Immature natural killer cell (primary cell): Measurements from ENCODE around the gene EPHA6. TPM values are rescaled to one million over a fixed set of nuclear protein-coding genes. Genes with fewer than 3 reads are reported as not detected.
A peak's percentile ranks its signal among the peaks of the same experiment; 100 is the strongest.

Source experiments
- DNase-seq, 3 donors: peaks; one replicate each; pipeline ENCODE4 v3.0.0; 2022; ENCODE audit warnings: mixed read lengths in 1 of 3
- H3K27ac Mint-ChIP-seq, 6 donors: one replicate each; pipeline ENCODE4 v1.8.0; 2020; ENCODE audit warnings: mixed read lengths in 6 of 6, mild to moderate bottlenecking in 5 of 6, inconsistent platforms in 4 of 6, moderate library complexity in 3 of 6
- H3K27me3 Mint-ChIP-seq, 3 donors: one replicate each; pipeline ENCODE4 v1.8.0; 2020 to 2021; ENCODE audit warnings: low read depth in 3 of 3, mild to moderate bottlenecking in 3 of 3, mixed read lengths in 3 of 3, moderate library complexity in 3 of 3, inconsistent platforms in 1 of 3
- H3K36me3 Mint-ChIP-seq, 3 donors: one replicate each; pipeline ENCODE4 v1.8.0; 2020; ENCODE audit warnings: mixed read lengths in 3 of 3, inconsistent platforms in 2 of 3, mild to moderate bottlenecking in 2 of 3
- H3K4me1 Mint-ChIP-seq, 2 donors: one replicate each; pipeline ENCODE4 v1.8.0; 2020; ENCODE audit warnings: inconsistent platforms in 2 of 2, mild to moderate bottlenecking in 2 of 2, mixed read lengths in 2 of 2, moderate library complexity in 1 of 2
- H3K4me3 Mint-ChIP-seq, 5 donors: one replicate each; pipeline ENCODE4 v1.8.0; 2020; ENCODE audit warnings: mild to moderate bottlenecking in 5 of 5, mixed read lengths in 5 of 5, inconsistent platforms in 3 of 5, moderate library complexity in 3 of 5
- H3K9me3 Mint-ChIP-seq, 6 donors: one replicate each; pipeline ENCODE4 v1.8.0; 2020; ENCODE audit warnings: mild to moderate bottlenecking in 6 of 6, mixed read lengths in 6 of 6, inconsistent platforms in 4 of 6, moderate library complexity in 3 of 6
- polyA plus RNA-seq, 3 donors: library from polyadenylated mRNA; unstranded; fragments of 300-500 nt; fragmentation: Illumina TruSeq; gene quantifications; one replicate each; pipeline ENCODE4 v1.2.3, GENCODE V29; 2021

Gene EPHA6
- polyA plus RNA-seq: not detected

GRCh38 chr3:96813820-96814650 is at the start of gene EPHA6:
Gene EPHA6 (plus strand): TSS chr3:96814594.
- no peak within 1 kb of the TSS for H3K4me3 Mint-ChIP-seq
- H3K4me1 Mint-ChIP-seq: peaks cover 0 to 9% of the 10 kb centered on the region in 2 donors
- DNase-seq: no peak
- peaks cover 0 to 5% (median 0%) of the 10 kb centered on the region in 3 donors for H3K36me3 Mint-ChIP-seq
- peaks cover 0 to 12% (median 3%) of the 10 kb centered on the region in 3 donors for H3K27me3 Mint-ChIP-seq
- no peak within 1 kb of the TSS for H3K27ac Mint-ChIP-seq
- peaks cover 1 to 20% (median 10%) of the 10 kb centered on the region in 6 donors for H3K9me3 Mint-ChIP-seq

- Mint-ChIP-seq H3K27ac (no peak overlapping the region), H3K9me3 (peaks cover 18 to 62% (median 39%) of the 10 kb centered on the region in 6 donors), H3K4me1 (no peaks in the 10 kb centered on the region), H3K4me3 (no peak overlapping the region), H3K36me3 (peaks cover 0 to 3% (median 0%) of the 10 kb centered on the region in 3 donors), H3K27me3 (no peaks in the 10 kb centered on the region)
- no peak for DNase-seq
Observed at GRCh38 chr3:96776818-96777217, 37.6 kb upstream of the EPHA6 start.

GRCh38 chr3:96779810-96780209 is 34.6 kb upstream of the EPHA6 start:
- Mint-ChIP-seq H3K27me3 (peaks cover 0 to 1% (median 0%) of the 10 kb centered on the region in 3 donors), H3K9me3 (peaks cover 14 to 47% (median 29%) of the 10 kb centered on the region in 6 donors), H3K4me1 (no peaks in the 10 kb centered on the region), H3K36me3 (peaks cover 0 to 3% (median 0%) of the 10 kb centered on the region in 3 donors), H3K4me3 (no peak overlapping the region), H3K27ac (no peak overlapping the region)
- no peak for DNase-seq

GRCh38 chr3:96796101-96796500 is 18.3 kb upstream of the EPHA6 start:
- peaks cover 0 to 2% (median 2%) of the 10 kb centered on the region in 3 donors for H3K27me3 Mint-ChIP-seq
- no peak overlapping the region for H3K4me3 Mint-ChIP-seq
- H3K36me3 Mint-ChIP-seq: peaks cover 0 to 3% (median 2%) of the 10 kb centered on the region in 3 donors
- DNase-seq: no peak
- no peaks in the 10 kb centered on the region for H3K4me1 Mint-ChIP-seq
- H3K9me3 Mint-ChIP-seq: peaks cover 7 to 38% (median 17%) of the 10 kb centered on the region in 6 donors
- no peak overlapping the region for H3K27ac Mint-ChIP-seq

- H3K36me3 Mint-ChIP-seq: peaks cover 0 to 3% (median 2%) of the 10 kb centered on the region in 3 donors
- no peaks in the 10 kb centered on the region for H3K4me1 Mint-ChIP-seq
- H3K27ac Mint-ChIP-seq: no peak overlapping the region
- H3K4me3 Mint-ChIP-seq: no peak overlapping the region
- H3K9me3 Mint-ChIP-seq: peaks cover 7 to 25% (median 13%) of the 10 kb centered on the region in 6 donors
- peaks cover 2% of the 10 kb centered on the region in 3 donors for H3K27me3 Mint-ChIP-seq
- no peak for DNase-seq
Observed at GRCh38 chr3:96803870-96804269, 10.5 kb upstream of the EPHA6 start.

GRCh38 chr3:96806341-96806740 is 8.1 kb upstream of the EPHA6 start:
- Mint-ChIP-seq H3K4me3 (no peak overlapping the region), H3K27ac (no peak overlapping the region), H3K9me3 (peaks cover 3 to 13% (median 8%) of the 10 kb centered on the region in 6 donors), H3K4me1 (no peaks in the 10 kb centered on the region), H3K36me3 (no peaks in the 10 kb centered on the region), H3K27me3 (peaks cover 0 to 5% (median 2%) of the 10 kb centered on the region in 3 donors)
- no peak for DNase-seq

GRCh38 chr3:96813134-96813819 is 1.1 kb upstream of the EPHA6 start:
- peaks cover 1 to 20% (median 10%) of the 10 kb centered on the region in 6 donors for H3K9me3 Mint-ChIP-seq
- H3K4me3 Mint-ChIP-seq: peak overlapping the region in 1 of 5 donors; percentile 39
- peaks cover 0 to 12% (median 3%) of the 10 kb centered on the region in 3 donors for H3K27me3 Mint-ChIP-seq
- no peak overlapping the region for H3K27ac Mint-ChIP-seq
- peaks cover 0 to 9% of the 10 kb centered on the region in 2 donors for H3K4me1 Mint-ChIP-seq
- H3K36me3 Mint-ChIP-seq: peaks cover 0 to 5% (median 0%) of the 10 kb centered on the region in 3 donors
- DNase-seq: peak in 1 of 3 donors; percentile 1

- peaks cover 0 to 9% of the 10 kb centered on the region in 2 donors for H3K4me1 Mint-ChIP-seq
- H3K27ac Mint-ChIP-seq: no peak overlapping the region
- peaks cover 0 to 5% (median 0%) of the 10 kb centered on the region in 3 donors for H3K36me3 Mint-ChIP-seq
- H3K27me3 Mint-ChIP-seq: peaks cover 0 to 9% (median 3%) of the 10 kb centered on the region in 3 donors
- H3K4me3 Mint-ChIP-seq: no peak overlapping the region
- peaks cover 1 to 29% (median 12%) of the 10 kb centered on the region in 6 donors for H3K9me3 Mint-ChIP-seq
- DNase-seq: no peak
Observed at GRCh38 chr3:96814651-96815567, 515 bp downstream of the EPHA6 start.

- Mint-ChIP-seq H3K27me3 (peaks cover 0 to 3% (median 0%) of the 10 kb centered on the region in 3 donors), H3K36me3 (no peaks in the 10 kb centered on the region), H3K4me3 (no peak overlapping the region), H3K4me1 (no peaks in the 10 kb centered on the region), H3K27ac (no peak overlapping the region), H3K9me3 (peaks cover 0 to 15% (median 7%) of the 10 kb centered on the region in 6 donors)
- no peak for DNase-seq
Observed at GRCh38 chr3:96831175-96831574, 16.8 kb downstream of the EPHA6 start.

GRCh38 chr3:96833301-96833700 is 18.9 kb downstream of the EPHA6 start:
- H3K4me1 Mint-ChIP-seq: no peaks in the 10 kb centered on the region
- no peak for DNase-seq
- H3K36me3 Mint-ChIP-seq: peaks cover 0 to 3% (median 0%) of the 10 kb centered on the region in 3 donors
- H3K27me3 Mint-ChIP-seq: peaks cover 0 to 3% (median 0%) of the 10 kb centered on the region in 3 donors
- H3K4me3 Mint-ChIP-seq: no peak overlapping the region
- no peak overlapping the region for H3K27ac Mint-ChIP-seq
- H3K9me3 Mint-ChIP-seq: peaks cover 0 to 11% (median 8%) of the 10 kb centered on the region in 6 donors

- Mint-ChIP-seq H3K36me3 (peaks cover 0 to 3% (median 0%) of the 10 kb centered on the region in 3 donors), H3K27ac (no peak overlapping the region)
Observed at GRCh38 chr3:96836153-96836915, 21.9 kb downstream of the EPHA6 start.

GRCh38 chr3:96843505-96844203 is 29.3 kb downstream of the EPHA6 start:
- Mint-ChIP-seq H3K4me1 (no peaks in the 10 kb centered on the region), H3K36me3 (no peaks in the 10 kb centered on the region), H3K9me3 (peaks cover 8 to 39% (median 19%) of the 10 kb centered on the region in 6 donors), H3K27ac (no peak overlapping the region), H3K4me3 (no peak overlapping the region), H3K27me3 (no peaks in the 10 kb centered on the region)
- no peak for DNase-seq

More at GRCh38 chr3:96836153-96836915, 21.9 kb downstream of the EPHA6 start:
- peaks cover 6 to 26% (median 12%) of the 10 kb centered on the region in 6 donors for H3K9me3 Mint-ChIP-seq
- H3K4me1 Mint-ChIP-seq: no peaks in the 10 kb centered on the region
- DNase-seq: no peak
- H3K4me3 Mint-ChIP-seq: no peak overlapping the region
- H3K27me3 Mint-ChIP-seq: peaks cover 0 to 1% (median 0%) of the 10 kb centered on the region in 3 donors
